GM19438 (cell line): ENCODE measurements around the gene AMZ1.
"Not testable (repeated sequence)": the region's sequence is repeated elsewhere in the genome, so short reads cannot be mapped to it uniquely, and the experiment has no call there.

Experiments
- ATAC-seq: cut with Tn5 transposase; IDR thresholded peaks from one replicate; pipeline ENCODE4 v1.9.1; 2021; ENCODE audit warnings: low read depth; ENCODE audit not compliant: unreplicated experiment

Gene AMZ1

DNA sequence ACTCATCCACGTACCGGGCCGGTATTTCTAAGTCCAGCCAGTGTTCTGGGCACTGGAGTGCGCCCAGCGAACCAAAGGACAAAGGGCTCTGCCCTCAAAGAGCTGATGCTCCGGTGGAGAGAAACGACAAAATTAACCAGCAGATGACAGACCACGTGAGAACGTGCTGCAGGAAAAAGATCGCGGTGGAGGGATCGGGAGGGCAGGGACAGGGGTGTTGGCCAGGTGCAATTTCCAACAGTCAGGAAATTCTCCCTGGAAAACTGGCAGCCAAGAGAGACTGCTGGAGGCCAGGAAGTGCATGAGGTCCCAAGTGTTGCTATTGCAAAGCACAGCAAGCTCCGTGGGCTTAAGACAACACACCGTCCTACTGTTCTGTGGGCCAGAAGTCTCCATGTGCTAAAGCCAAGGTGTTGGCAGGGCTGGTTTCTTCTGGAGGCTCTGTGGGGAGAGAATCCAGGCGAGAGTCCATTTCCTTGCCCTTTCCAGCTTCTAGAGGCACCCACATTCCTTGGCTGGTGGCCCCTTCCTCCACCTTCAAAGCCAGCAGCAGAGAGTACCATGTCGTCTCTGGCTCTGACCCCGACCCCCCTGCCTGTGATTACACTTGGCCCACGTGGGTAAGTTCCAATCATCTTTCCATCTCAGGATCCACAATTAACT is 21.3 kb upstream of the AMZ1 start:
- no peak for ATAC-seq

DNA sequence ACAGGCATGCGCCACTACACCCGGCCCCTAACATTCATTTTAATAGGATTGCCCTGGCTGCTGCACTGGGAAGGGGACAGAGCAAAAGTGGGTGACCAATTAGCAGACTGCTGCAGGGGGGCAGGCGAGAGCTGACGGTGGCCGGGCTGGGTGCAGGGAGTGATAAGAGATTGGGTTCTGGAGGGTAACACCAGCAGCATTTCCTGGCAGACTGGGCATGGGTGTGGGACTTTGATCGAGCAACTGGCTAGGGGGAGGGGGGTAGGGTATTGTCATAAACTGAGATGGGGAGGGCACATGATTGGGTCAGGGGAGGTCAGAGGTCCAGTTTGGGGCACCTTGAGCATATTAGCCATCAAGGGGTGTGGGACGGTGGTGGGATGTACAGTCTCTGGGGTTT is 20.2 kb upstream of the AMZ1 start:
- ATAC-seq, result no peak

DNA sequence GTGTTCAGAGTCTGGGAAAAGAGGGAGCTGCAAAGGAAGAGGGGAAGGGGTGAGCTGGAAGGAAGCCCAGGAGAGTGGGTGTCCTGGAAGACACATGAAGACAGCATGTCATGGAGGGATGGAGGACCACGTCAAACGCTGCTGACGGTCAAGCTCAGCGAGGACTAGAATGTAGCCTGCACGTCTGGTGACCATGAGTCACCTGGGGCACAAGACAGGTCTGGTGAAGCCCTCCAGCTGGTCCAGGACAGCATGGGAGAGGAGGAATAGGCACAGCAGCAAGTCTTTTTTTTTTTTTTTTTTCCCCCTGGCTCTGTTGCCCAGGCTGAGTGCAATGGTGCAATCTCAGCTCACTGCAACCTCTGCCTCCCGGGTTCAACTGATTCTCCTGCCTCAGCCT is 19.6 kb upstream of the AMZ1 start:
- no peak for ATAC-seq

DNA sequence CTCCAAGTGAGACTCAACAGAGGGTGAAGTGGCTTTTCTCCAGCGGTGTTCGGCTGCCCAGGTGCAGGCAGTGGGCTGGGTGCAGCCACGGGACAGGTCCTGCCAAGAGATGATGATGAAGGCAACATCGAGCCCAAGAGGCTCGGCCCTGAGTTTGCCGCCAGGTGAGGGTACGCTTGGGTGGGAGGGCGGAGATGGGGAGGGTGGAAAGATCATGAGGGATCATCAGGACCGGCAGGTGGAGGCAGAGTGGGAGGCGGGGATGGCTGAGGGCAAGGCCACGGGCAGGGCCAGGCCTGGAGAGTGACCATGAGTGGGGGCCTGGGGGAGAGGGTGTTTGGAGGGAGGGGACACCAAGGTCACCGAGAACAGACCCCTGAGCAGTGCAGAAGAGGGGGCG is 17.8 kb upstream of the AMZ1 start:
- ATAC-seq, result no peak

DNA sequence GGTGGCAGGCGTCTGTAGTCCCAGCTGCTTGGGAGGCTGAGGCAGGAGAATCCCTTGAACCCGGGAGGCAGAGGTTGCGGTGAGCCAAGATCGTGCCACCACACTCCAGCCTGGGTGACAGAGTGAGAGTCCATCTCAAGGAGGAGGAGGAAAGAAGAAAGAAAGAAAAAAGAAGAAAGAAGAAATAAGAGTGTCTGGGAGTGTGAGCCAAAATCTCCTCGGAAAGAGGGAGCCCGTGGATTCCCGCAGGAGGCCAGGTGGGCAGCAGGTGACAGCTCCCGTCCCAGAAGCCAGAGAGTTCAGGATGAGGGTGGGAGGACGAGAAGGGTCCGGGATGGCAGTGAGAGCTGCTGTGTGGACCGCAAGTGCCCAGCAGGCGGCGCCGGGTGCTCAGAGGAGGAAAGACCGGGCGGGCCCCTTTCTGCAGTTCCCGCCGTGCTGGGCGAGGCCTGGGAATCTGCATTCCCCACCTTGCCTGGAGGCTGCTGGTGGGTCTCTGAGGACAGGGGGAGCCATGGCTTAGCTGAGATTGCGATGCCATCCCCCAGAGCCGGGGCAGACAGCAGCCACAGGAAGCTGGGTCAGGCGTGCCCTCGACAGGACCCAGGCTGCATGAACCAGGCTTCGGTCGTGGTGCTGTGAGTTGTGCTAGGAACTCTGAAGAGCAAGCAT is 17.1 kb upstream of the AMZ1 start:
- ATAC-seq, result no peak

DNA sequence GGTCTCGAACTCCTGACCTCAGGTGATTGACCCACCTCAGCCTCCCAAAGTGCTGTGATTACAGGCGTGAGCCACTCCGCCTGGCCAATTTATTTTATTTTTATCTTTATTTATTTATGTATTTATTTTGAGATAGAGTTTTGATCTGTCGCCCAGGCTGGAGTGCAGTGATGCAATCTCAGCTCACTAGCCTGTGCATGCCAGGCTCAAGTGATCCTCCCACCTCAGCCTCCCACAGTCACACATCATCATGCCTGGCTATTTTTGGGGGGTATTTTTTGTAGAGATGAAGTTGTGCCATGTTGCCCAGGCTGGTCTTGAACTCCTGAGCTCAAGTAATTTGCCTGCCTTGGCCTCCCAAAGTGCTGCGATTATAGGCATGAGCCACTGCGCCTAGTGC is 14.8 kb upstream of the AMZ1 start:
- not testable (repeated sequence) for ATAC-seq

DNA sequence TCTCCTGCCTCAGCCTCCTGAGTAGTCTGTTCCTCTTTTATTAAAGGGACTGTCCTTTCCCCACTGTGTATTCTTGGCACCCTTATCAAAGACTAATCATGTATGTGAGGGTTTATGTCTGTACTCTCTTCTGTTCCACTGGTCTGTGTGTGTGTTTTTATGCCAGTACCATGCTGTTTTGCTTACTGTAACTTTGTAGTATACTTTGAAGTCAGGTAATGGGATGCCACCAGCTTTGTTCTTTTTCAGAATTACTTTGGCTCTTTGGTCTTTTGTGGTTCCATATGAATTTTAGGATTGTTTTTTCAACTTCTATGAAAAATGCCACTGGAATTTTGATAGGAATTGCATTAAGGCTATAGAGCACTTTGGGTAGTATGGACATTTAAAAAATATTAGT is 14.1 kb upstream of the AMZ1 start:
- no peak for ATAC-seq

DNA sequence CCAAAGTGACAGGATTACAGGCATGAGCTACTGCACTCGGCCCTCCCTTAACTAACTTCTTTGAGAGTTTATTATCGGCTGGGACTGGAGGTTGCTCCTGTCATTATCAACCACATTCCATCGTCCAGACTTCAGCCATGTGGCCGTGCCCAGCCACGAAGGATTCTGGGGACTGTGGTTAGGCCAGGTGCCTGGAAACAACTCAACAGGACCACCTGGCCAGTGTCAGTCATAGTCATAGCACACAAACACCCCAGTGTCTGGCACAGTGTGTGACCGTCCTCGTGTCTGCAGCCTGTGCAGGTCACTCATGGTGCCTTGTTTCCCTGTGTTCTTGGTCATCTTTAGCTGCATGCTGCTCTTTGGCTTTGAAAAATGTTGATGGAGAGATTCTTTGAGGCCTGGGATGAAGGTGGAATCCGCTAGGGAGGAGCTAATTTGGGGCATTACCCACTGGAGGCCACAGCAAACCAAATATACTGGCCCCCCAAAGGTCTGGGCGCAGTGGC is 12.7 kb upstream of the AMZ1 start:
- ATAC-seq, result no peak

DNA sequence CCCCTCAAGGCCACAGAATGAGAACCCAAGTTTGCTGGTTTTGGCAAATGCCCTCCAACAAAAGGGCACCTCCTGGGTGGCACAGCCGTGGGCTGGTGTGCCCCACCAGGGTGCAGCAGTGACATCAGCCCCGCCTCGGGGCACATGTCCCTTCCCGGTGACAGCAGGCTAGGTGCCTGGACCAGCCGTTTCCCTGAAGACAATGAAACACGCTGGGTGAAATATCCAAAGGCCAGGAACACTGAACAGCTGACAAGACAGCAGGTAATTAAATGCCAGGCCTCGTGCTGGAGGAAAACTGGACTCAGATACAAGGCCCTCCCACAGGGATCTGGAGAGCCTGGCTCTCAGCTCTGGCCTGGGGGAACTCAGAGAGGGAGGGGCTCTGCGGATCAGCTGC is 11.4 kb upstream of the AMZ1 start:
- not testable (repeated sequence) for ATAC-seq

DNA sequence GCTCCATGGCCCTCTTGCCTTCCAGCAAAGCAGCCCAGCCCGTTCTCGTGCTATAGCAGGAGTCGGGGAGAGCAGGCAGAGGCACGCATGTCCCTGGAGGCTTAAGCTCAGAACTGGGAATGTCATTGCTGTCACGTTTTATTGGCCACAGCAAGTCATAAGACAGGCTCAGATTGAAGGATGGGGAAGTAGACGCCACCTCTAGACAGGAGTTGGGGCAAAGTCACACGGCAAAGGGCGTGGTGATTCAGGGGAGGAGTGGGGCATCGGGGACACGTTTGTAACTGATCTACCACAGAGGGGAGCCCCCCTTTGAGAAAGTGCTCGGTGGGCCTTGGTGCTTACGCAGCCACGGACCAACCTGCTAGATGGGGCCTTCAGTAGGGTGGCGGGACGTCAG is 9.5 kb upstream of the AMZ1 start:
- not testable (repeated sequence) for ATAC-seq

DNA sequence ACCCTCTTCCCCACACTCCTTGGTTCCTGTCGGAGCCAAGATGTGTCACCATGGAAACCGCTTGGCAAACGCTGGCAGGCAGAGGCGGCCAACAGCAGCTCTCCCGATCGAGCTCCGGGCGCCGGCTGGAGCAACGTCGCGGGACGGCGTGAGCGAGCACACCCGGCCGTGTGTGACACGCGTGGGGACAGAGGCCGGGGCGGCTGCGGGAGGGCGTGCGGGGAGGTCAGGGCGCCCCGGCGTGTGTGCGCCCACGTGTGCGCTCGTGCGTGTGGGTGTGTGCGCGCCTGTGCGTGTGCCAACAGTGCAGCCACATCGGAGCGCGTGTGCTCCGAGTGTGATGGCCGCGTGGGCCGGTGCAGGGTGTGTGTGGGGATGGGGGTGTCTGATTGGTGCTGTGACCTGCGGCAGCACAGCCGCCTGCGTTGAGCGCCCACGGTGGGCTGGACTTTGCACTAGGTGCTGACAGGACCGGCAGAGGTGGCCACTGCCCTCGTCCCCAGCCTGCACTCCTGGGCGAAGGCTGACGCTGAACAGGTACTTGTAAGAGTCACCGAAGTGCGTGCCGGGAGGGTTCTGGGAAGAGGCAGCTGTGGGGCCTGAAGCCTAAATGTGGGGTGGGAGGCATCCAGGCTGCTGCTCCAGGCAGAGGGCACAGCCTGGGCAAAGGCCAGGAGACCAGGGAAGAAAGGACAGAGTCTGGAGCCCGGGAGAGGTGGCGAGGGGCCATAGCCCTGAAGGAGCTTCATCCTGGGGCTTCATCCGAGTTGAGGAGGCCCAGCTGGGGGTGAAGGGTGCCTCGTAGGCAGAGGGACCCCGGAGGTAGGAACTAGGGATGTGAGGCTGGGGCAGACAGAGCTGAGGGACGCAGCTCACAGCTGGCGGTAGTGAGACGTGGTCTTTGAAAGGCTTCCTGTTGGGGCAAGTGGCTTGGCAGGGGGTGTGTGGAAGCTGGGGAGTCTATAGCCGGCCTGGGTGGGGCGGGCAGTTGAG is 8.6 kb upstream of the AMZ1 start:
- not testable (repeated sequence) for ATAC-seq

DNA sequence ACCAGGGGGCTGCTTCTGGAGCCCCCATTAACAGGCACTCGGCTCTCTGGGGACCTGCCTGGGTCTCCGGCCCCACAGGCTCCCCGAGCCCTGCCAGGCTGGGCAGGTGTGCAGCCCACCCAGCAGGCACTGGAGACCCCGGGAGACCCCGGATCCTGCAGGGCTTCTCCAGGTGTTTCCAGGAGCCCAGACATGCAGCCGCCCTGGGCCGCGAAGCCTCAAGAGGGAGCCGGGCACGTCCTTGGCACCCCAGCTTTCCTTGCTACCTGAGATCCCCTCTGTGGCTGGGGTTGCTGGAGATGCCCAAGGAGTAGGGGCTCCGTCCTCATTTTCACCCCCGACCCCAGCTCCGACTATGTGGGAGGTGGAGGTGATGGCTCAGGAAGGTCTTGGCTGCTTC is 7.7 kb upstream of the AMZ1 start:
- ATAC-seq, result no peak

DNA sequence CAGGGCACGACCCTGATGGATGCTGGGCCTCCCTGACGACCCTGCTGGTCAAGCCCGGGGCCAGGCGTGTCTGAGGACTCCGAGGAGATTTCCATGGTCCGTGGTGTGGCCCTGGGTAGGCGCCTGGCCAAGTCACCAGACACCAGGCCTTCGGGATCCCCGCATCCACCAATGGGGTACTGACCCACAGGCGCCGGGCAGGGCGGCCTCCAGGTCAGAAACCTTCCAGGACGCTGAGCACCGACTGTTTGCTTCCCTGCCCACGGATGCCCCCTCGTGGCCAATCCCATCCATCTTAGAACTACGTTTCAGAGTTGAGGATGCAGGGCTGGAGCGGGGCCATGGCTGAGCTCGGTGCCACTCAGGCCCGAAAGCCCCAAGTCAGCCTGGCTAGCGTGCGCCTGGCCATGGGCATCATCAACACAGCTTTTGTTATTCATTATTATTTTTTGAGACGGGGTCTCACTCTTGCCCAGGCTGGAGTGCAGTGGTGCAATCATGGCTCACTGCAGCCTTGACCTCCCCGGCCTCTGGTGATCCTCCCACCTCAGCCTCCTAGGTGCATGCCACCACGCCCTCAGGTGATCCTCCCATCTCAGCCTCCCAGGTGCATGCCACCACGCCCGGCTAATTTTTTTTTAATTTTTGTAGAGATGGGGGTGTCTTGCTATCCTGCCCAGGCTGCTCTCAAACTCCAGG is 7.1 kb upstream of the AMZ1 start:
- no peak for ATAC-seq

DNA sequence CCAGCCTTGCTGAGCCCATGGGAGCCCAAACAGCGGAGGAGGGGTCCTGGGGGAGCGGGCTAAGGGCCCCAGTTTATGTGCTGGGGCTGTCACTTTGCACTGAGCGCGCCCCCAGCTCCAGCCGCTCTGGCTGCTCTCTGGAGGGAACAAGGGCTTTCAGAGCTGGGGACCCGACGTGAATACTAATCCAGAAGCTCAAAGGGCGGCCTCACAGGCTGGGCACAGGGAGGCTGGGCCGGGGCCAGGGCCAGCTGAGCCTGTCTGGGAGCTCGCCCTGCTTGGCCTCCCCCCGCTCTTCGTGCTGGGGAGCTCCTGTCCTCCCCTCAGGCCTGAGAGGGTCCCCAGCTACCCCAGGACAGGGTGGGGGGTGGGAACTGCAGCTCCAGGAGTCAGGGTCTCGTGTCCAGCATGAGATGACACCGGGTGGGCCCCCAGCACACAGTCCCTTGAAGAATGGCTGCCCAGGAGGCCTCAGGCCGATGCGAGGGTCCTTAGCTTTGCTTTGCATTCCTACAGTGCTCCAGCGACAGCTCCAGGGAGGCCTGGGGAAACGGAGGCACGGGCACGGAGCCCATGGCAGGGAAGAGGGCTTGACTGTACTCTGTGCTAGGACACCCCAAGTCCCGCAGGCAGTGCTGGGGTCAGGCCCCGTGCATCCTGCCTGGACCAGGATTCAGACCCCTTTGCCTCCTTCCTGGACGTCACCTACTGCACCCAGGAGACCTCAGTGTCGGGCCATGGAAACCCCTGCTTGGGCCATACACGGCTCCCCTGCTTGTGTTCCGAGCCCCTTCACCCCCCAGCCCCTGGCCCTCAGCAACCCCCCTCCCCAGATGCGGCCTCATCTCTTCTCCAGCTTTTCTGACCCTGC is 5.8 kb upstream of the AMZ1 start:
- ATAC-seq, result no peak

DNA sequence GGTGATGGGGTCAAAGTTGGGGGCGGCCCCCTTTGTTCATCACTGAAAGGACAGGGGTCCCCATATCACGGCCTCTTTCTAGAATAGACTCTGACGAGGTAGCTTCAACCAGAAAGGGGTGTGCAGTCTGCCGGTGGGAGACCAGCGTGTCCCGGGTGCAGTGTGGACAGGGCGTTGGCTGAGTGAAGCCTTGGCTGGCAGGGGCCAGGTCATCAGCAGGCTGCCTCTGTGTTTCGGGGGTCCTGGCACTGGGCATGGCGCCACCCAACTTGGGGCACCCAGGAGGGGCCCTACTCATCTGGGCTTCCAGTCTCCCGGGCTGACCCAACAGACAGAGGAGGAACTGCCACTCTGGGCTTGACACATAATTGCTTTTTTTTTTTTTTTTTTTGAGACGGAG is 3.5 kb upstream of the AMZ1 start:
- no peak for ATAC-seq

DNA sequence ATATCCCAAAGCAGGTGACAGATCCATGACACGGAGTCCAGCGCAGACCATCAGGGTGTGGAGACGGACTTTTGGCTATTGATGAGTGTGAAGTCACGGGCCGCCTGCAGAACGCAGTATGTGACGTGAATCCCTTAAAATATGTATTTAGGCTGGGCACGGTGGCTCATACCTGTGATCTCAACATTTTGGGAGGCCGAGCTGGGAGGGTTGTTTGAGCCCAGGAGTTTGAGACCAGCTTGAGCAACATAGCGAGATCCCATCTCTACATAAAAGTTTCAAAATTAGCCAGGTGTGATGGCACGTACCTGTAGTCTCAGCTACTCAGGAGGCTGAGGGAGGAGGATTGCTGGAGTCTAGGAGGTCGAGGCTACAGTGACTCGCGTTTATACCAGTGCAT is 1.9 kb upstream of the AMZ1 start:
- no peak for ATAC-seq

DNA sequence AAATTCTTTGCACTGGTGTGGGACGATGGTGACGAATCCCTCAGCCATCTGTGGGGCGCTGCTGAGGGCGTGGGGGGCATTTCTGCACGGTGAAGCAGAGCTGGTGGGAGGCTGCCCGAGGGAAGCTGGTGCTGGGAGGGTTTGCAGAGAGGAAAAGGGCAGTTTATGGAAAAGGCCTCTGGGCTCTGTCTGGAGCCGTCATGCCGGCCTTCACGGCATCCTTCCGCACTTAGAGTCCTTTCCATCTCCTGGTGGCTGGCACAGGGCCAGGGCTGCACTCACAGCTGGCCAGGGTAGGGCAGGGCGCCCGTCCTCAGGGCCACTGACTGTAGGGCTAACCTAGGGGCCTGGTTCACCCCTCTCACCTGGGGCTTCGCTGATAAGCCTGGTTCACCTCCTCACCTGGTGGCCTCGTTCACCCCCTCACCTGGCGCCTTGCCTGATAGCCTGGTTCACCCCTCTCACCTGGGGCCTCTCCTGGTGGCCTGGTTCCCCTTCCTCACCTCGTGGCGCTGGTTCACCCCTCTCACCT is 598 bp upstream of the AMZ1 start:
- no peak for ATAC-seq

DNA sequence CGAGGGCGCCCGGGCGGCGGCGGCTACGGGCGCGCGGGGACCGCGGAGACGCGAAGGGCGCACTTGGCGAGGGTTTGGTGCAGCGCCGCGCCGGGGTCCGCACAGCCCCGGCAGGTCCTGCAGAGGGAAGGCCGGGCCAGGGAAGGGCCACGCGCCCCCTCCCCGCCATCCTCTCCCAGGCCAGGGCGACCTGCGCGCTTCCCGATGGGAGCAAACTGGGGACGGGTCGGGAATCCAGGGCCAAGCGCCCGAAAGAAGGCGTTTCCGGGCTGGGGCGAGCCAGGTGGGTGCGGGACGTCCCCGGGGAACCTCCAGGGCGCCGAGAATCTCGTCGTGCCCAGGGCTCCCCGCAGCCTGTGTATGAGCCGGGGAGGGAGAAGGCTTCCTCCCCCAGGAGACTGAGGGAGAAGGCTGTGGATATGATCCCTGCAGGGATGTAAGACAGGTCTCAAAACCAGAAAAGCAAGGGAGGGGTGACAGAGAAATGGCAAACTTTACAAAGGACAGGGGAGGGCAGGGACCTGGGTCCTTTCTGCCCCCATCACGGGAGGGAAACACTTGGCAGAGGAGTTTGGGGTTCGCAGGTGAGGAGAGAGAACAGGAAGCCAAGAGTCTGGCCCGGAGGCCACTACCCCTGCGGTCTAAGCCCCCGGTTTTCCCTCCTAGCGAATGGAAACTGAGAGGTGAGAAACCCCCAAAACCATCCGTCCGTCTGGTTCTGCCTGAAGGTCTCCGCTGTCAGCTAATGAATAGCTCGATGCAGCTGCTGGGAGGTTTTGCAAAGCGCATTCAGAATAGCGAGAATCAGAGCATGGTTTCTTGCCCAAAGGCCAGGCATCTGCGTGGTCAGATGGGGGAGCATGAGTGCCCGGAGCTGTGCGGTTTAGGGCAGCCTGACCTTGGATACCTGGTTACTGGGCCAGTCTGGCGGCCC is 674 bp downstream of the AMZ1 start:
- ATAC-seq, result peak; percentile 67
